IMR-90 (cell line): ENCODE measurements around the gene MPRIP.

ENCODE experiments used
- NFE2L2 ChIP-seq: fragments of 150-350 bp; IDR thresholded peaks from 2 replicates; pipeline ENCODE4 v1.6.1; 2016; ENCODE audit warnings: low read depth, mild to moderate bottlenecking, low read length
- POLR2A ChIP-seq: IDR thresholded peaks from 2 replicates; pipeline ENCODE4 v1.6.1; 2012; ENCODE audit warnings: mild to moderate bottlenecking, low read depth, low read length
- RFX5 ChIP-seq: IDR thresholded peaks from 2 replicates; pipeline ENCODE4 v1.8.0; 2012; ENCODE audit warnings: low read depth, mild to moderate bottlenecking, low read length, moderate library complexity
- TF ChIP-seq, protein P1 (sequence below): conservative IDR thresholded peaks from 2 replicates; pipeline ENCODE4 v1.5.1; 2012; ENCODE audit warnings: mild to moderate bottlenecking, low read depth, low read length, improper control_type of control experiment

DNA sequence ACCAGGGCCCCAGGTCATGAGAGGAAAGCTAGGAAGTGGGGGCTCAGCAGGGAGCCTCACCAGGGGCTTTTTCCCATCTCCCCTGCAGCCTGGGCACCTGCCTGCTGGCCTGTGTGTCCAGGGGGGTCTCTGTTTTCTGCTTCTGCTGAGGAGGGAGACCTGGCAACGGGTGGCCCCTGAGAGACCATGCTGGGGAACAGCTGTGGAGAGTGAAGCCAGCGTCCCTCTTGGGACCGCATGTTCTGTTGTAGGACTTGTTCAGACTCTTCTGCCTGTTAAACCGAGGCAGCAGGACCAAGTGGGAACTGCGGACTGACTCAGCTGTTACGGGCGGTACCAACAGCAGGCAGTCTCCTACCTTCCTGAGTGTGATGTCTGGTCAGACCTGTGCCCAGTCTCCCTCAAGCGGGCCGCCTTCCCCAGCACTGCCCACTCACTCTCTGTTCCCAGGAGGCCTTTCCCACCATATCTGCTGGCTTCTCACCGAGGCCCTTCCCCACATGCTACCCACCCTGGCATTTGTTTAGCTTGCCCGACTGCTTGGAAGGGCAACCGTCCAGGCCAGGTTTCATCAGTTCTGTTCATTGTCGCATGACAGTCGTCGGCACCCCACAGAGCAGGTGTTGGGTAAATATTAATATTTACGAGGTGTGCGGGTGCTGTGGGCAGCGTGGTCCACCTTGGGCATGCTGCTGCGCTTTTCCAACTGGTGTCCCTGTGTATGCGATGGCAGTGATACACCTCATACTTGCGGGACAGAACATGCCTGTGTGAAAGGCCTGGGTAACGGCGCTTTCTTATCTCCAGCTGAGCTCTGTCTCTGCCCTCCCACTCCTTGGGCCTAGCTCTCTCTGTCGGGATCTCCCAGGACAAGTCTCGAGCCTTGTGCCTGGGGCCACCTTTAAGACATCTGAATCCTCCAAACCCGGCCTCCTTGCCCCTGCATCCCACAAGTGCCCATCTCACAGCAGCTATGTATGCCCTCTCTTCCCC lies 69.4 kb downstream of the MPRIP start:
- TF ChIP-seq, protein P1, sequence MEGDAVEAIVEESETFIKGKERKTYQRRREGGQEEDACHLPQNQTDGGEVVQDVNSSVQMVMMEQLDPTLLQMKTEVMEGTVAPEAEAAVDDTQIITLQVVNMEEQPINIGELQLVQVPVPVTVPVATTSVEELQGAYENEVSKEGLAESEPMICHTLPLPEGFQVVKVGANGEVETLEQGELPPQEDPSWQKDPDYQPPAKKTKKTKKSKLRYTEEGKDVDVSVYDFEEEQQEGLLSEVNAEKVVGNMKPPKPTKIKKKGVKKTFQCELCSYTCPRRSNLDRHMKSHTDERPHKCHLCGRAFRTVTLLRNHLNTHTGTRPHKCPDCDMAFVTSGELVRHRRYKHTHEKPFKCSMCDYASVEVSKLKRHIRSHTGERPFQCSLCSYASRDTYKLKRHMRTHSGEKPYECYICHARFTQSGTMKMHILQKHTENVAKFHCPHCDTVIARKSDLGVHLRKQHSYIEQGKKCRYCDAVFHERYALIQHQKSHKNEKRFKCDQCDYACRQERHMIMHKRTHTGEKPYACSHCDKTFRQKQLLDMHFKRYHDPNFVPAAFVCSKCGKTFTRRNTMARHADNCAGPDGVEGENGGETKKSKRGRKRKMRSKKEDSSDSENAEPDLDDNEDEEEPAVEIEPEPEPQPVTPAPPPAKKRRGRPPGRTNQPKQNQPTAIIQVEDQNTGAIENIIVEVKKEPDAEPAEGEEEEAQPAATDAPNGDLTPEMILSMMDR = no peak
- TF ChIP-seq POLR2A = no peak
- TF ChIP-seq NFE2L2 = no peak
- no peak for TF ChIP-seq RFX5
